ENCODE data around the gene PTPRM. TPM values are rescaled to one million over a fixed set of nuclear protein-coding genes. Genes with fewer than 3 reads are reported as not detected.

The PTPRM gene
- total and polyA plus RNA-seq, 2 of the 8 experiments (the other 6 are each of a cell fraction or from before 2014, with no cell fraction given) = 4.1 to 7.0 TPM

DNA sequence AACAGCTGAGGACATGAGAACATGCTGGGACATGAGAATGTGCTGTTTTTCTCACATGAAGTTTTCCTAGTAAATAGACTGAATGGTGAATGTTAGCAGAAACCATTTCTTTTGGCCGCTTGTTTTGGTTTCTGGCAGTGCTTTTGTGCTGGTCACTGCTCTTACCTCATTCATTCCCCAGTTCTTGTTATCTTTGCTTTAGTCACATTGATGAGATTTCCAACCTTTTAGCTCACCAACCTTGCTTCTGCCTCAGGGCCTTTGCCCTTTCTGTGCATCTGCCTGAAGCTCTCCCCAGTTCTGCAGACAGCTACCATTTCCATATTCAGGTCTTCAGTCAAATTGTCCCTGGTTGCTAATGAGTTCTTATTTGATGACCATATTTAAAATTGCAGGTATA, 91.6 kb downstream of the PTPRM start:
- no peak for FAIRE-seq
- H3K79me2 ChIP-seq (ENCODE audit: control insufficient read depth in 1 of 2, insufficient read depth in 2 of 2, low read length in 2 of 2) = no peaks in the 10 kb centered on the region
- CTCF ChIA-PET (ENCODE audit: partially characterized antibody) = interaction anchor here (0.6 to 1.7 kb wide), 4 partner anchors 10 to 1805 kb away, joined by 3 to 5 read pairs (median 4); no protein-coding TSS in a partner anchor
- no peak for TF ChIP-seq RNF2 (IDR thresholded peaks at IDR 0.05; ENCODE audit: borderline replicate concordance, low read depth, low read length, missing control alignments, poor library complexity, severe bottlenecking)

More for the DNA sequence above, 91.6 kb downstream of the PTPRM start:
- H3K9ac ChIP-seq (replicated peaks in 1 of 4; ENCODE audit: extremely low read depth in 1 of 4, low read depth in 3 of 4, low read length in 3 of 4) = no peak overlapping the region
- no peak overlapping the region for H2BK20ac ChIP-seq (ENCODE audit: low read length)
- H3K23ac ChIP-seq (ENCODE audit: insufficient read length) = no peak overlapping the region
- H4K8ac ChIP-seq (ENCODE audit: extremely low read depth, insufficient read depth, low read length) = no peak overlapping the region
- H3K79me1 ChIP-seq (ENCODE audit: low read depth, low read length) = no peaks in the 10 kb centered on the region
- no peak overlapping the region for H3K18ac ChIP-seq (ENCODE audit: extremely low read depth, low read length)
- no peak overlapping the region for H3K27ac ChIP-seq (ENCODE audit: low read depth, low read length)
- POLR2A ChIA-PET (ENCODE audit: partially characterized antibody) = interaction anchor here (0.6 kb wide), 1 partner anchor 21 kb away, joined by 3 read pairs; no protein-coding TSS in a partner anchor
- no peaks in the 10 kb centered on the region for H3K36me3 ChIP-seq (ENCODE audit: control insufficient read depth in 2 of 4, insufficient read depth in 4 of 4, low read length in 3 of 4)
- no peak for DNase-seq (ENCODE audit: low read depth in 1 of 2, low spot score in 2 of 2)
- no peak overlapping the region for H4K91ac ChIP-seq (replicated peaks; ENCODE audit: insufficient read length, low read length)
- no peaks in the 10 kb centered on the region for H3K23me2 ChIP-seq (ENCODE audit: low read depth, low read length)
- H3K9me3 ChIP-seq (ENCODE audit: insufficient read depth in 2 of 2, low read depth in 1 of 2, low read length in 1 of 2) = no peaks in the 10 kb centered on the region
- H2BK120ac ChIP-seq (replicated peaks; ENCODE audit: low read depth, low read length) = no peak overlapping the region
- no peak overlapping the region for H2AFZ ChIP-seq (ENCODE audit: low read length)
- H3K56ac ChIP-seq (replicated peaks; ENCODE audit: insufficient read length, low read depth, low read length) = no peak overlapping the region
- H2BK15ac ChIP-seq (ENCODE audit: low read length) = no peak overlapping the region
- peaks cover 0 to 4% (median 2%) of the 10 kb centered on the region in 4 experiments; a peak in 3 of 7 replicates for H3K4me1 ChIP-seq (replicated peaks in 1 of 4; ENCODE audit: control insufficient read depth in 3 of 4, insufficient read depth in 4 of 4, low read length in 3 of 4)
- H2AK5ac ChIP-seq (ENCODE audit: low read depth, low read length) = no peak overlapping the region
- H2BK5ac ChIP-seq (ENCODE audit: low read depth, low read length) = no peak overlapping the region
- no peak overlapping the region for H3K14ac ChIP-seq (ENCODE audit: insufficient read length)
- H3K4me2 ChIP-seq (ENCODE audit: insufficient read depth in 1 of 2, low read depth in 2 of 2, low read length in 2 of 2) = no peak overlapping the region
- no peaks in the 10 kb centered on the region for H4K20me1 ChIP-seq (replicated peaks in 1 of 2; ENCODE audit: control insufficient read depth in 1 of 2, insufficient read depth in 2 of 2, low read length in 2 of 2)
- no peaks in the 10 kb centered on the region for H3K27me3 ChIP-seq (replicated peaks in 1 of 4; ENCODE audit: control insufficient read depth in 3 of 4, extremely low read depth in 1 of 4, insufficient read depth in 3 of 4, low read length in 3 of 4)
- no peak overlapping the region for H3K4ac ChIP-seq (replicated peaks; ENCODE audit: insufficient read length, low read depth, low read length)
- no peak overlapping the region for H4K5ac ChIP-seq (ENCODE audit: insufficient read length, low read depth, low read length)
- H3K4me3 ChIP-seq (ENCODE audit: extremely low read depth in 1 of 4, insufficient read depth in 2 of 4, low read depth in 3 of 4, low read length in 4 of 4) = no peak overlapping the region
- 94% methylated on average over 1 of the region's 1 CpG; no CpG with 5 or more reads in 1 of the 2 experiments for WGBS, 2 experiments (ENCODE audit: extremely low coverage in 1 of 2, insufficient coverage in 1 of 2, insufficient read length in 1 of 2, insufficient replicate concordance in 2 of 2, low coverage in 1 of 2, low lambda C conversion rate in 2 of 2, missing lambda C conversion rate in 1 of 2)
- no peak overlapping the region for H2BK12ac ChIP-seq (ENCODE audit: low read depth, low read length)
